Activated gamma-delta T cell treated with Interleukin-2 at 50 U/mL for 16 hours (primary cell): Measurements from ENCODE around the gene NFE2.
"Not testable (repeated sequence)": the region's sequence is repeated elsewhere in the genome, so short reads cannot be mapped to it uniquely, and the experiment has no call there.

Experiments
- DNase-seq: peaks from one replicate; pipeline ENCODE4 v3.0.0-alpha.2; 2020

Gene NFE2

GRCh38 chr12:54281261-54281638 is 19.6 kb downstream of the NFE2 start:
- DNase-seq = not testable (repeated sequence)

GRCh38 chr12:54280468-54281260 is 20.2 kb downstream of the NFE2 start, which contains the start of gene HNRNPA1:
Gene HNRNPA1 (plus strand): TSS chr12:54280726. CDS start chr12:54280808, 82 bp downstream.
- DNase-seq = peak; percentile 94

- DNase-seq = peak; percentile 99
Measured at GRCh38 chr12:54279632-54280467, 21.0 kb downstream of the NFE2 start, which contains the start of gene CBX5. Gene CBX5 (minus strand): TSS chr12:54280122. CDS start chr12:54257650, 22,472 bp downstream.

- DNase-seq = no peak
Measured at GRCh38 chr12:54279227-54279631, 21.6 kb downstream of the NFE2 start.

- DNase-seq = no peak
Measured at GRCh38 chr12:54277823-54278276, 23.0 kb downstream of the NFE2 start.

GRCh38 chr12:54276368-54276767 is 24.4 kb downstream of the NFE2 start:
- DNase-seq = no peak

GRCh38 chr12:54273981-54274380 is 26.8 kb downstream of the NFE2 start:
- no peak for DNase-seq

GRCh38 chr12:54272214-54272613 is 28.6 kb downstream of the NFE2 start:
- no peak for DNase-seq

GRCh38 chr12:54270345-54270744 is 30.5 kb downstream of the NFE2 start:
- no peak for DNase-seq

GRCh38 chr12:54266852-54267251 is 34.0 kb downstream of the NFE2 start:
- DNase-seq = no peak

GRCh38 chr12:54265364-54265812 is 35.4 kb downstream of the NFE2 start:
- no peak for DNase-seq

- no peak for DNase-seq
Measured at GRCh38 chr12:54262403-54262925, 38.4 kb downstream of the NFE2 start.

GRCh38 chr12:54261815-54262402 is 38.9 kb downstream of the NFE2 start:
- DNase-seq = no peak

- peak; percentile 11 for DNase-seq
Measured at GRCh38 chr12:54259194-54260011, 41.4 kb downstream of the NFE2 start.

GRCh38 chr12:54258201-54258681 is 42.6 kb downstream of the NFE2 start:
- DNase-seq = no peak

GRCh38 chr12:54257332-54257731 is 43.5 kb downstream of the NFE2 start:
- no peak for DNase-seq

GRCh38 chr12:54253240-54253639 is 47.6 kb downstream of the NFE2 start:
- no peak for DNase-seq

- DNase-seq = no peak
Measured at GRCh38 chr12:54251667-54252284, 49.0 kb downstream of the NFE2 start.

GRCh38 chr12:54249489-54249888 is 51.3 kb downstream of the NFE2 start:
- DNase-seq = no peak

GRCh38 chr12:54246011-54246641 is 54.7 kb downstream of the NFE2 start:
- DNase-seq = no peak
